ENCODE data around the gene FAXDC2. TPM values are rescaled to one million over a fixed set of nuclear protein-coding genes. Genes with fewer than 3 reads are reported as not detected.

The FAXDC2 gene
- total and polyA plus RNA-seq, 2 of the 8 experiments (the other 6 are each of a cell fraction or from before 2014, with no cell fraction given) = 3.7 to 5.9 TPM

GRCh38 chr5:154836225-154836624 lies 14.2 kb downstream of the FAXDC2 start (continued):
- no peak for TF ChIP-seq CHD7 (IDR thresholded peaks at IDR 0.05; ENCODE audit: insufficient replicate concordance, low read length)
- no peak for TF ChIP-seq HDAC2 (IDR thresholded peaks at IDR 0.05; ENCODE audit: borderline replicate concordance in 1 of 2, low read depth in 2 of 2, low read length in 2 of 2)
- no peak for TF ChIP-seq RBBP5 (IDR thresholded peaks at IDR 0.05; ENCODE audit: borderline replicate concordance, low read depth, low read length)
- no peak for TF ChIP-seq KDM1A (IDR thresholded peaks at IDR 0.05; ENCODE audit: borderline replicate concordance, low read length)
- TF ChIP-seq SP2 (IDR thresholded peaks at IDR 0.05; ENCODE audit: low read length) = no peak
- no peak for TF ChIP-seq KDM4A (IDR thresholded peaks at IDR 0.05; ENCODE audit: low read depth, low read length, severe bottlenecking)
- no peak for TF ChIP-seq CREB1 (IDR thresholded peaks at IDR 0.05)
- TF ChIP-seq USF2 (IDR thresholded peaks at IDR 0.05; ENCODE audit: low read length) = no peak
- TF ChIP-seq CTBP2 (IDR thresholded peaks at IDR 0.05; ENCODE audit: borderline replicate concordance, insufficient read depth, insufficient read length, low read length) = no peak
- no peak for TF ChIP-seq JUND (IDR thresholded peaks at IDR 0.05; ENCODE audit: low read length)
